Body of pancreas (tissue), 4 donors: ENCODE results near the gene MYORG.

ENCODE experiments used
- CTCF ChIP-seq, 7 experiments: fragments of 450-650 bp in 4 of 7; fragments of 200-600 bp in 3 of 7; sonication (generic) in 3 of 7; IDR thresholded peaks; one replicate each; pipeline ENCODE4 v1.5.1; 2016 to 2019; ENCODE audit warnings: antibody characterized with exemption in 7 of 7
- POLR2A ChIP-seq, 3 donors: fragments of 450-650 bp; IDR thresholded peaks; one replicate each; pipeline ENCODE4 v1.6.1; 2016; ENCODE audit warnings: antibody characterized with exemption in 3 of 3, mild to moderate bottlenecking in 2 of 3

DNA sequence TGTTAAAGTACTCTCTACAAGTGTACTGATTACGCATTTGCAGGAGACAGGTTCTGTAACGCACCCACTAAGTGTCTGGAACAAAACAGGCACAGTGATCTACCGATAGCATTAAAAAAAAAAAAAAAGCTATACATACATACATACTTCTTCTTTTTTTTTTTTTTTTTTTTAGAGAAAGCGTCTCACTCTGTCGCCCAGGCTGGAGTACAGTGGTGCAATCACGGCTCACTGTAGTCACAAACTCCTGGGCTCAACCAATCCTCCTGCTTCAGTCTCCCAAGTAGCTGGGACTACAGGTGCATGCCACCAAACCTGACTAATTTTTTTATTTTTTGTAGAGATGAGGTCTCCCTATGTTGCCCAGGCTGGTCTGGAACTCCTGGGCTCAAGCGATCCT is 55.2 kb downstream of the MYORG start:
- no peak for TF ChIP-seq CTCF (IDR thresholded peaks at IDR 0.05)
- TF ChIP-seq POLR2A (IDR thresholded peaks at IDR 0.05): no peak
